DND-41 (cell line): ENCODE measurements around the gene SCYGR1.

ENCODE experiments used
- CTCF ChIP-seq: IDR thresholded peaks from 2 replicates; pipeline ENCODE4 v1.5.1; 2012; ENCODE audit warnings: borderline replicate concordance, low read length, moderate library complexity, mild to moderate bottlenecking; ENCODE audit not compliant: poor library complexity, severe bottlenecking; ENCODE audit errors: extremely low read depth
- EZH2 ChIP-seq: IDR thresholded peaks from 3 replicates; pipeline ENCODE4 v1.6.1; 2012; ENCODE audit warnings: borderline replicate concordance, low read depth, mild to moderate bottlenecking, moderate library complexity, low read length, inconsistent platforms; ENCODE audit not compliant: severe bottlenecking

GRCh38 chr2:227379095-227379494, 8.7 kb downstream of the SCYGR1 start, which contains the start of gene TM4SF20:
- TF ChIP-seq CTCF (no peak), EZH2 (no peak)
